ENCODE results near the gene OR4D1. TPM values are rescaled to one million over a fixed set of nuclear protein-coding genes. Genes with fewer than 3 reads are reported as not detected.
"Not testable (repeated sequence)": the region's sequence is repeated elsewhere in the genome, so short reads cannot be mapped to it uniquely, and the experiment has no call there.

Gene OR4D1
- not detected for polyA plus RNA-seq (2013, experiment 1 of 2)
- polyA plus RNA-seq (2013, experiment 2 of 2) = not detected

- Histone ChIP-seq H2BK120ac (ENCODE audit: low read depth, low read length) (no peak within 1 kb of the TSS), H2AFZ (ENCODE audit: low read depth, low read length) (no peak within 1 kb of the TSS), H2BK5ac (ENCODE audit: low read depth, low read length, poor library complexity, severe bottlenecking) (no peak within 1 kb of the TSS), H3K4me1 (ENCODE audit: control insufficient read depth, insufficient read depth, low read depth, low read length) (no peaks in the 10 kb centered on the region), H3K79me1 (replicated peaks; ENCODE audit: low read length, poor library complexity, severe bottlenecking) (no peaks in the 10 kb centered on the region), H3K4ac (ENCODE audit: low read depth in 1 of 2, low read length in 2 of 2) (no peak within 1 kb of the TSS), H3K4me2 (ENCODE audit: low read length, poor library complexity, severe bottlenecking) (no peak within 1 kb of the TSS), H3K27me3 (ENCODE audit: control insufficient read depth in 1 of 2, insufficient read depth in 1 of 2, low read length in 2 of 2) (peaks cover 24 to 40% of the 10 kb centered on the region in 2 experiments), H3K4me3 (ENCODE audit: insufficient read depth in 1 of 2, low read depth in 1 of 2, low read length in 2 of 2) (no peak within 1 kb of the TSS), H3K9me3 (ENCODE audit: control insufficient read depth, low read length) (peaks cover 19% of the 10 kb centered on the region), H4K8ac (ENCODE audit: low read length) (no peak within 1 kb of the TSS), H3K23ac (ENCODE audit: low read length in 2 of 2) (no peak within 1 kb of the TSS), H2BK15ac (ENCODE audit: low read depth, poor library complexity, severe bottlenecking) (no peak within 1 kb of the TSS), H3K9ac (ENCODE audit: low read length) (no peak within 1 kb of the TSS), H3K18ac (ENCODE audit: low read depth in 1 of 2, low read length in 2 of 2) (no peak within 1 kb of the TSS), H3K27ac (ENCODE audit: low read length, poor library complexity, severe bottlenecking) (no peak within 1 kb of the TSS), H2AK5ac (ENCODE audit: low read length, severe bottlenecking) (no peak within 1 kb of the TSS), H4K91ac (ENCODE audit: low read length) (no peak within 1 kb of the TSS), H3K14ac (ENCODE audit: low read length in 2 of 2) (no peak within 1 kb of the TSS), H2BK12ac (ENCODE audit: low read length in 2 of 2) (no peak within 1 kb of the TSS), H3K36me3 (ENCODE audit: control insufficient read depth in 1 of 2, insufficient read depth in 2 of 2, low read depth in 1 of 2, low read length in 2 of 2) (no peaks in the 10 kb centered on the region)
- WGBS = 77% methylated on average over 1 of the region's 1 CpG
- no peak for DNase-seq
Observed at GRCh38 chr17:58147930-58148434, at the start of gene OR4D1. OR4D1 (plus strand) TSS chr17:58148384; CDS start chr17:58155154, 6,770 bp downstream.

- Histone ChIP-seq H2AFZ (ENCODE audit: low read depth, low read length) (no peak overlapping the region), H3K23ac (ENCODE audit: low read length in 2 of 2) (no peak overlapping the region), H3K4me3 (ENCODE audit: insufficient read depth in 1 of 2, low read depth in 1 of 2, low read length in 2 of 2) (no peak overlapping the region), H3K4ac (ENCODE audit: low read depth in 1 of 2, low read length in 2 of 2) (no peak overlapping the region), H2BK5ac (ENCODE audit: low read depth, low read length, poor library complexity, severe bottlenecking) (no peak overlapping the region), H3K4me2 (ENCODE audit: low read length, poor library complexity, severe bottlenecking) (no peak overlapping the region), H3K14ac (ENCODE audit: low read length in 2 of 2) (no peak overlapping the region), H3K9me3 (ENCODE audit: control insufficient read depth, low read length) (no peaks in the 10 kb centered on the region), H2BK15ac (ENCODE audit: low read depth, poor library complexity, severe bottlenecking) (no peak overlapping the region), H3K27ac (ENCODE audit: low read length, poor library complexity, severe bottlenecking) (no peak overlapping the region), H3K4me1 (ENCODE audit: control insufficient read depth, insufficient read depth, low read depth, low read length) (no peaks in the 10 kb centered on the region), H2BK120ac (ENCODE audit: low read depth, low read length) (no peak overlapping the region), H4K91ac (ENCODE audit: low read length) (no peak overlapping the region), H4K8ac (ENCODE audit: low read length) (no peak overlapping the region), H3K79me1 (replicated peaks; ENCODE audit: low read length, poor library complexity, severe bottlenecking) (no peaks in the 10 kb centered on the region), H2BK12ac (ENCODE audit: low read length in 2 of 2) (no peak overlapping the region), H2AK5ac (ENCODE audit: low read length, severe bottlenecking) (no peak overlapping the region), H3K27me3 (ENCODE audit: control insufficient read depth in 1 of 2, insufficient read depth in 1 of 2, low read length in 2 of 2) (peaks cover 0 to 4% of the 10 kb centered on the region in 2 experiments), H3K36me3 (ENCODE audit: control insufficient read depth in 1 of 2, insufficient read depth in 2 of 2, low read depth in 1 of 2, low read length in 2 of 2) (peaks cover 0 to 6% of the 10 kb centered on the region in 2 experiments), H3K9ac (ENCODE audit: low read length) (no peak overlapping the region), H3K18ac (ENCODE audit: low read depth in 1 of 2, low read length in 2 of 2) (no peak overlapping the region)
- no peak for DNase-seq
Observed at GRCh38 chr17:58100506-58100905, 47.7 kb upstream of the OR4D1 start.

DNA sequence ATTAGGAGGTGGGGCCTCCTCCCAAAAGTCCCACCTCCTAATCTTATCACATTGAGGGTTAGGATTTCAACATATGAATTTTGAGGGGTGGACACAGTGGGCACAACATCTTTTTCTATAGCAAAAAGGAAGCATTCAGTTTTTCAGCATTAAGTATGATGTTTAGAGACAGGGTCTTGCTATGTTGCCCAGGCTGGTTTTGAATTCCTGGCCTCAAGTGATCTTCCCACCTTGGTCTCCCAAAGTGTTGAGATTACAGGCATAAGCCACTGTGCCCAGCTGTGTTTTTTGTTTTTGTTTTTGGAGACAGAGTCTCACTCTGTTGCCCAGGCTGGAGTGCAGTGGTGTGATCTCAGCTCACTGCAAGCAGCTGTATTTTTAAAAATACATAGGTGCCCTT is 46.3 kb upstream of the OR4D1 start:
- H2AK5ac ChIP-seq (ENCODE audit: low read length, severe bottlenecking); H3K23ac ChIP-seq (ENCODE audit: low read length in 2 of 2); H2BK12ac ChIP-seq (ENCODE audit: low read length in 2 of 2); H2BK5ac ChIP-seq (ENCODE audit: low read depth, low read length, poor library complexity, severe bottlenecking); H4K8ac ChIP-seq (ENCODE audit: low read length); H3K27ac ChIP-seq (ENCODE audit: low read length, poor library complexity, severe bottlenecking); H3K9me3 ChIP-seq (ENCODE audit: control insufficient read depth, low read length); H2BK15ac ChIP-seq (ENCODE audit: low read depth, poor library complexity, severe bottlenecking); H3K27me3 ChIP-seq (ENCODE audit: control insufficient read depth in 1 of 2, insufficient read depth in 1 of 2, low read length in 2 of 2); H3K4ac ChIP-seq (ENCODE audit: low read depth in 1 of 2, low read length in 2 of 2); H3K14ac ChIP-seq (ENCODE audit: low read length in 2 of 2); H4K91ac ChIP-seq (ENCODE audit: low read length); H2AFZ ChIP-seq (ENCODE audit: low read depth, low read length); H3K4me2 ChIP-seq (ENCODE audit: low read length, poor library complexity, severe bottlenecking); H2BK120ac ChIP-seq (ENCODE audit: low read depth, low read length); H3K4me1 ChIP-seq (ENCODE audit: control insufficient read depth, insufficient read depth, low read depth, low read length); H3K79me1 ChIP-seq (replicated peaks; ENCODE audit: low read length, poor library complexity, severe bottlenecking); H3K18ac ChIP-seq (ENCODE audit: low read depth in 1 of 2, low read length in 2 of 2); H3K36me3 ChIP-seq (ENCODE audit: control insufficient read depth in 1 of 2, insufficient read depth in 2 of 2, low read depth in 1 of 2, low read length in 2 of 2); H3K9ac ChIP-seq (ENCODE audit: low read length); H3K4me3 ChIP-seq (ENCODE audit: insufficient read depth in 1 of 2, low read depth in 1 of 2, low read length in 2 of 2); DNase-seq: not testable (repeated sequence)

DNA sequence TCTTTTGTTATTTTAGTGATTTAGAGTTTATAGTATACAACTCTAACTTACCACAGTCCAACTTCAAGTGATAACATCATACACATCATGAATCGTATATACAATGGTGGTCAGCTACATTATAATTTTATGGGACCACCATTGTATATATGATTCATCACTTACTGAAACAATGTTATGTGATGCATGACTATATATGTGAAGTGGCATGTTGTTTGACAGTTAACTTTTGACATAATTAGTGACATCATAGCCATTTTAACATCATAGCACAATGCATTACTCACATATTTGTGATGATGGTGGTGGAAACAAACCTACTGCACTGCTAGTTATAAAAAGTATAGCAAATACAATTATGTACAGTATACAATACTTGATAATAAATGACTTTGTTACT is 43.1 kb upstream of the OR4D1 start:
- WGBS = no CpG with 5 or more reads among the region's 1 CpG
- H3K4me2 ChIP-seq (ENCODE audit: low read length, poor library complexity, severe bottlenecking) = no peak overlapping the region
- no peak overlapping the region for H2BK12ac ChIP-seq (ENCODE audit: low read length in 2 of 2)
- peaks cover 0 to 4% of the 10 kb centered on the region in 2 experiments for H3K27me3 ChIP-seq (ENCODE audit: control insufficient read depth in 1 of 2, insufficient read depth in 1 of 2, low read length in 2 of 2)
- H3K4me1 ChIP-seq (ENCODE audit: control insufficient read depth, insufficient read depth, low read depth, low read length) = no peaks in the 10 kb centered on the region
- no peak overlapping the region for H2AFZ ChIP-seq (ENCODE audit: low read depth, low read length)
- no peak overlapping the region for H2AK5ac ChIP-seq (ENCODE audit: low read length, severe bottlenecking)
- H4K91ac ChIP-seq (ENCODE audit: low read length) = no peak overlapping the region
- no peak overlapping the region for H4K8ac ChIP-seq (ENCODE audit: low read length)
- no peak overlapping the region for H3K14ac ChIP-seq (ENCODE audit: low read length in 2 of 2)
- no peak overlapping the region for H2BK5ac ChIP-seq (ENCODE audit: low read depth, low read length, poor library complexity, severe bottlenecking)
- H2BK15ac ChIP-seq (ENCODE audit: low read depth, poor library complexity, severe bottlenecking) = no peak overlapping the region
- H3K9me3 ChIP-seq (ENCODE audit: control insufficient read depth, low read length) = no peaks in the 10 kb centered on the region
- no peak for DNase-seq
- H3K27ac ChIP-seq (ENCODE audit: low read length, poor library complexity, severe bottlenecking) = no peak overlapping the region
- no peak overlapping the region for H3K9ac ChIP-seq (ENCODE audit: low read length)
- no peaks in the 10 kb centered on the region for H3K36me3 ChIP-seq (ENCODE audit: control insufficient read depth in 1 of 2, insufficient read depth in 2 of 2, low read depth in 1 of 2, low read length in 2 of 2)
- no peak overlapping the region for H3K23ac ChIP-seq (ENCODE audit: low read length in 2 of 2)
- no peak overlapping the region for H2BK120ac ChIP-seq (ENCODE audit: low read depth, low read length)
- no peak overlapping the region for H3K4me3 ChIP-seq (ENCODE audit: insufficient read depth in 1 of 2, low read depth in 1 of 2, low read length in 2 of 2)
- H3K79me1 ChIP-seq (replicated peaks; ENCODE audit: low read length, poor library complexity, severe bottlenecking) = no peaks in the 10 kb centered on the region
- H3K18ac ChIP-seq (ENCODE audit: low read depth in 1 of 2, low read length in 2 of 2) = no peak overlapping the region
- H3K4ac ChIP-seq (ENCODE audit: low read depth in 1 of 2, low read length in 2 of 2) = no peak overlapping the region

Measured in mesenchymal stem cell (in vitro differentiated cells and primary cell).